ENCODE data around the gene NAGPA. TPM values are rescaled to one million over a fixed set of nuclear protein-coding genes. Genes with fewer than 3 reads are reported as not detected.
A peak's percentile ranks its signal among the peaks of the same experiment; 100 is the strongest.

NAGPA gene
- total and polyA plus RNA-seq, 2 of the 8 experiments (the other 6 are each of a cell fraction or from before 2014, with no cell fraction given) = 10.1 to 13.2 TPM

- Histone ChIP-seq H3K56ac (replicated peaks; ENCODE audit: insufficient read length, low read depth, low read length) (peak overlapping the region; percentile 90), H3K14ac (ENCODE audit: insufficient read length) (no peak overlapping the region), H2BK20ac (ENCODE audit: low read length) (no peak overlapping the region), H4K8ac (ENCODE audit: extremely low read depth, insufficient read depth, low read length) (peak overlapping the region; percentile 92), H2AFZ (ENCODE audit: low read length) (0 out of 2 replicates have a peak overlapping the region, but pooled peaks have one; percentile 63), H3K23ac (ENCODE audit: insufficient read length) (no peak overlapping the region), H3K79me1 (ENCODE audit: low read depth, low read length) (peaks cover 4% of the 10 kb centered on the region; the same call in 1 of the 2 replicates), H2BK120ac (replicated peaks; ENCODE audit: low read depth, low read length) (peak overlapping the region; percentile 3), H3K23me2 (ENCODE audit: low read depth, low read length) (peaks cover 6% of the 10 kb centered on the region), H3K27ac (ENCODE audit: low read depth, low read length) (0 out of 2 replicates have a peak overlapping the region, but pooled peaks have one; percentile 50), H2BK12ac (ENCODE audit: low read depth, low read length) (0 out of 2 replicates have a peak overlapping the region, but pooled peaks have one; percentile 33), H3K9me3 (ENCODE audit: insufficient read depth in 2 of 2, low read depth in 1 of 2, low read length in 1 of 2) (no peaks in the 10 kb centered on the region), H3K79me2 (ENCODE audit: control insufficient read depth in 1 of 2, insufficient read depth in 2 of 2, low read length in 2 of 2) (peaks cover 7 to 22% of the 10 kb centered on the region in 2 experiments), H4K5ac (ENCODE audit: insufficient read length, low read depth, low read length) (peak overlapping the region; percentile 40), H3K4ac (replicated peaks; ENCODE audit: insufficient read length, low read depth, low read length) (peak overlapping the region; percentile 70), H4K20me1 (replicated peaks in 1 of 2; ENCODE audit: control insufficient read depth in 1 of 2, insufficient read depth in 2 of 2, low read length in 2 of 2) (peaks cover 0 to 1% of the 10 kb centered on the region in 2 experiments), H3K4me3 (ENCODE audit: extremely low read depth in 1 of 4, insufficient read depth in 2 of 4, low read depth in 3 of 4, low read length in 4 of 4) (peak overlapping the region; percentile 59 to 87 (median 77)), H4K91ac (replicated peaks; ENCODE audit: insufficient read length, low read length) (peak overlapping the region; percentile 84), H3K18ac (ENCODE audit: extremely low read depth, low read length) (no peak overlapping the region), H3K36me3 (ENCODE audit: control insufficient read depth in 2 of 4, insufficient read depth in 4 of 4, low read length in 3 of 4) (peaks cover 0 to 27% (median 12%) of the 10 kb centered on the region in 4 experiments; a peak in 7 of 8 replicates), H3K9ac (replicated peaks in 1 of 4; ENCODE audit: extremely low read depth in 1 of 4, low read depth in 3 of 4, low read length in 3 of 4) (peak overlapping the region; percentile 61 to 89 (median 82)), H3K4me2 (ENCODE audit: insufficient read depth in 1 of 2, low read depth in 2 of 2, low read length in 2 of 2) (peak overlapping the region; percentile 88 to 100), H3K27me3 (replicated peaks in 1 of 4; ENCODE audit: control insufficient read depth in 3 of 4, extremely low read depth in 1 of 4, insufficient read depth in 3 of 4, low read length in 3 of 4) (0 out of 7 replicates have a peak, but pooled peaks cover 0 to 3% (median 0%) of the 10 kb centered on the region in 4 experiments), H3K4me1 (replicated peaks in 1 of 4; ENCODE audit: control insufficient read depth in 3 of 4, insufficient read depth in 4 of 4, low read length in 3 of 4) (peaks cover 0 to 6% (median 5%) of the 10 kb centered on the region in 4 experiments; a peak in 5 of 7 replicates), H2BK5ac (ENCODE audit: low read depth, low read length) (peak overlapping the region; percentile 75; the same call in 1 of the 2 replicates), H2BK15ac (ENCODE audit: low read length) (peak overlapping the region; percentile 53; the same call in 1 of the 2 replicates), H2AK5ac (ENCODE audit: low read depth, low read length) (no peak overlapping the region; the same call in 1 of the 2 replicates)
- CTCF ChIA-PET (ENCODE audit: partially characterized antibody) = interaction anchor here (0.7 to 27.9 kb wide), 6 partner anchors 12 to 84 kb away, joined by 3 to 625 read pairs (median 3); partner anchors contain the start of gene C16orf89
- POLR2A ChIA-PET (ENCODE audit: partially characterized antibody) = interaction anchor here (0.7 to 2.7 kb wide), 9 partner anchors 9 to 371 kb away, joined by 3 to 17 read pairs (median 3); no protein-coding TSS in a partner anchor
- WGBS, 2 experiments (ENCODE audit: extremely low coverage in 1 of 2, insufficient coverage in 1 of 2, insufficient read length in 1 of 2, insufficient replicate concordance in 2 of 2, low coverage in 1 of 2, low lambda C conversion rate in 2 of 2, missing lambda C conversion rate in 1 of 2) = 71% methylated on average over 12 of the region's 12 CpGs; no CpG with 5 or more reads in 1 of the 2 experiments
- no peak for DNase-seq (ENCODE audit: low read depth in 1 of 2, low spot score in 2 of 2)
- no peak for FAIRE-seq
Observed at GRCh38 chr16:5072334-5073278, 38.9 kb upstream of the NAGPA start.

All from H1 (cell line).